CD4-positive, alpha-beta T cell treated with Interleukin-1 beta for 1 hour (primary cell): ENCODE measurements around the gene CEACAM16.

Experiments used
- DNase-seq, 2 donors: peaks; one replicate each; pipeline ENCODE4 v3.0.0-alpha.2; 2020 to 2022

CEACAM16 gene

GRCh38 chr19:44747739-44748425 lies 48.9 kb downstream of the CEACAM16 start:
- DNase-seq: peak in 1 of 2 donors; percentile 55

DNA sequence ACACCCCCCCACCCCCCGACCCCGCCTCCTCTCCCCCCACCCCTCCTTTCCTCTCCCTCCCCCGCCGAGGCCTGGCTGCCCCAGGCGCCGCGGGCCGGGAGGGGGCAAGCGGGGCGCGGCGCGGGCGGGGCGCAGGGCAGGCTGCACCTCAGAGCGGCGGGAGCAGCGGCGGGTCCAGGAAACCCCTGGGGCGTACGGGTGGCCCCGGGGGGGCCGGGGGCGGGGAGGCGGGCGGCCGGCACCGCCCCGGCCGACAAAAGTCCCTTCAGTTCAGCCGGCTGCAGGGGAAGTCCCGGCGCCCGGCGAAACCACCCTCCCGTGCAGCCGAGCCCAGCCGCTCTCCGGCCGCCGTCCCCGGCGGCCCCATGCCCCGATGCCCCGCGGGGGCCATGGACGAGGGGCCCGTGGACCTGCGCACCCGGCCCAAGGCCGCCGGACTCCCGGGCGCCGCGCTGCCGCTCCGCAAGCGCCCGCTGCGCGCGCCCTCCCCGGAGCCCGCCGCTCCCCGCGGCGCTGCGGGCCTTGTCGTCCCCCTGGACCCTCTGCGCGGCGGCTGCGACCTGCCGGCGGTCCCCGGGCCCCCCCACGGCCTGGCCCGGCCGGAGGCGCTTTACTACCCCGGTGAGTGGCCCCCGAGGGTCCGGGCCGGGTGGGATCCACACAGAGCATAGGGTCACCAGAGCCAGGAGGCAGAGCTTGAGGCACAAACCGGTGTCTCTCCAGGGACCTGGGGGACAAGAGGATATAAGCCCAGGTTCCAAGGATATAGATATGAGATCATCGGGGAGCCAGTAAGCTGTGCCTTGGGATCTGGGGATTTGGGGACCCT lies 49.7 kb downstream of the CEACAM16 start, which contains the start of gene BCL3:
Gene BCL3 (plus strand): TSS at position 283 of the 829 bp plus-strand sequence. CDS start 83 bp downstream, at position 366.
- peak; percentile 90 to 91 for DNase-seq

DNA sequence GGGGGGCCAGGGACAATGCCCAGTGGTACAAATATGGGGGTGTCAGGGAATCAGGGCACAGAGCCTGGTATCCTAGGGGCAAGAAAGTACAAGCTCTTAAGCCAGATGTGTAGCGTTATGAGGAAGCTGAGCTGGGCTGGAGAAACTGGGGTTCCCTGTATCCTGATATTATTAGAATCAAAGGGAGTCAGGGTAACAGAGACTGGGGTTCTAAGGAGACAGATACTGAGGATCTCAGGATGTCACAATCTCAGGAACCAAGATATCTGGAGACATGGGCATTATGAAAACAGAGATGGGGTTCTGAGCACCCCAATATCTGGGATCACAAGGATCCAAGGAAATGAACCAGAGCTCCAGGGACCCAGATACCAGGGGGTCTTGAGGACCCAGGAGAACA lies 50.3 kb downstream of the CEACAM16 start:
- no peak for DNase-seq

GRCh38 chr19:44749994-44750393 lies 51.0 kb downstream of the CEACAM16 start:
- no peak for DNase-seq

GRCh38 chr19:44752123-44752815 lies 53.3 kb downstream of the CEACAM16 start:
- DNase-seq: no peak

- peak; percentile 95 to 97 for DNase-seq
These were observed 54.1 kb downstream of the CEACAM16 start for GRCh38 chr19:44752816-44753625.

- DNase-seq: no peak
These were observed 54.6 kb downstream of the CEACAM16 start for GRCh38 chr19:44753626-44753931.

GRCh38 chr19:44753932-44754749 lies 55.2 kb downstream of the CEACAM16 start:
- DNase-seq: peak; percentile 75 to 84

- DNase-seq: no peak
These were observed 55.8 kb downstream of the CEACAM16 start for GRCh38 chr19:44754750-44755080.

DNA sequence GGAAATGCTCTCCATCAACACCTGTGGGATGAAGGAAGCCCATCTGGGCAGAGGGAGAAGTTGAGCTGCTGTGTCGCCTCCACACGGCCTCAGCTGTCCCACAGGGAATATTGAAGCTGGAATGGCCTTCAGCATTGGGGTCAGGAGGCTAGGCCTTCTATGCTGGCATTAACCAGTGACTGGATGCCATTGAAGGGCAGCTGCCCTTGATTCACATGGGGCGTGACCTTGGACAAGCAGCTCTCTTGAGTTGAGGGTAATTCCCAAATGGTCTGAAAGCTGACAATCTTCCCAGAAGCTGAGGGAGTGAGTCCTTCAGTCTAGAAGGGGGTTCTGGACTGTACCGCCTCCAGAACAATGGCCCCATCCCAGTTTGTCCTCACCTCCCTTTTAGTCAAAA lies 56.3 kb downstream of the CEACAM16 start:
- no peak for DNase-seq

- DNase-seq: no peak
These were observed 57.2 kb downstream of the CEACAM16 start for GRCh38 chr19:44756089-44756562.

GRCh38 chr19:44757057-44757734 lies 58.2 kb downstream of the CEACAM16 start:
- no peak for DNase-seq

GRCh38 chr19:44757735-44758505 lies 59.0 kb downstream of the CEACAM16 start:
- no peak for DNase-seq

DNA sequence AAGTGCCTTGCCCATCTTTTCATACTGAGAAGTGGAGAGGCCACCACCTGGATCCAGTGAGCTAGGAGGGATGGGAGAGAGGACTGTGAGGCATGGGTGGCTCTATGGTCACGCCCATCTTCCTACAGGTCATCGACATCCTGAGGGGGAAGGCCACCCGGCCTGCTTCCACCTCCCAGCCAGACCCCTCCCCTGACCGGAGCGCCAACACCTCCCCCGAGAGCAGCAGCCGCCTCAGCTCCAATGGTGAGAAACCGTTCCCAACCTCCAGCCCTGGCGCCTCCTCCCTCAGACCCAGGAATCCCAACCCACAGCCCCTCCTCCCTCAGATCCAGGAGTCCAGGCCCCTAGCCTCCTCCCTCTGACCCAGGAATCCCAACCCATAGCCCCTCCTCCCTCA lies 59.6 kb downstream of the CEACAM16 start:
- no peak for DNase-seq

- no peak for DNase-seq
These were observed 60.3 kb downstream of the CEACAM16 start for GRCh38 chr19:44759083-44759804.
